HepG2 (cell line): ENCODE results near the gene NAGA. TPM values are rescaled to one million over a fixed set of nuclear protein-coding genes. Genes with fewer than 3 reads are reported as not detected.

ENCODE experiments used
- ADNP ChIP-seq: sonication (generic); formaldehyde crosslinking; IDR thresholded peaks from 2 replicates; pipeline ENCODE4 v1.4.0; 2020; ENCODE audit warnings: missing genetic modification reagents
- AGO1 ChIP-seq: fragments of 200-400 bp; formaldehyde crosslinking; IDR thresholded peaks from 2 replicates; pipeline ENCODE4 v1.6.1; 2017; ENCODE audit warnings: mild to moderate bottlenecking, low read depth, low read length, moderate library complexity; ENCODE audit not compliant: poor library complexity, severe bottlenecking
- FOXC1 ChIP-seq: sonication (generic); formaldehyde crosslinking; IDR thresholded peaks from 2 replicates; pipeline ENCODE4 v1.8.0; 2022; ENCODE audit warnings: mild to moderate bottlenecking, missing genetic modification reagents, borderline replicate concordance
- FOXP4 ChIP-seq: sonication (generic); formaldehyde crosslinking; IDR thresholded peaks from 2 replicates; pipeline ENCODE4 v1.4.0; 2020; ENCODE audit warnings: missing genetic modification reagents
- HMG20A ChIP-seq: IDR thresholded peaks from 2 replicates; pipeline ENCODE4 v1.6.1; 2016; ENCODE audit warnings: borderline replicate concordance
- HOXA3 ChIP-seq: sonication (generic); formaldehyde crosslinking; IDR thresholded peaks from 2 replicates; pipeline ENCODE4 v1.5.0; 2020; ENCODE audit warnings: missing genetic modification reagents
- HOXD1 ChIP-seq: sonication (generic); formaldehyde crosslinking; IDR thresholded peaks from 2 replicates; pipeline ENCODE4 v1.5.0; 2020; ENCODE audit warnings: missing genetic modification reagents
- KMT2B ChIP-seq: IDR thresholded peaks from 2 replicates; pipeline ENCODE4 v1.6.1; 2016; ENCODE audit warnings: missing genetic modification reagents, missing compliant biosample characterization
- MBNL3 ChIP-seq: fragments of 250-450 bp; sonication (Bioruptor Pico); conservative IDR thresholded peaks from 2 replicates; pipeline ENCODE4 v1.8.0; 2022; ENCODE audit warnings: mild to moderate bottlenecking, inconsistent platforms
- MEF2D ChIP-seq: sonication (generic); formaldehyde crosslinking; IDR thresholded peaks from 2 replicates; pipeline ENCODE4 v1.5.1; 2020; ENCODE audit warnings: mild to moderate bottlenecking, missing genetic modification reagents
- MTF1 ChIP-seq: sonication (generic); formaldehyde crosslinking; IDR thresholded peaks from 2 replicates; pipeline ENCODE4 v1.5.0; 2020; ENCODE audit warnings: missing genetic modification reagents
- PATZ1 ChIP-seq: sonication (generic); formaldehyde crosslinking; IDR thresholded peaks from 2 replicates; pipeline ENCODE4 v1.4.0; 2020; ENCODE audit warnings: missing genetic modification reagents
- PRMT3 ChIP-seq: sonication (generic); formaldehyde crosslinking; IDR thresholded peaks from 2 replicates; pipeline ENCODE4 v1.8.1; 2022; ENCODE audit warnings: low read depth, mild to moderate bottlenecking, moderate library complexity, missing genetic modification reagents, borderline replicate concordance
- RELA ChIP-seq: sonication (generic); formaldehyde crosslinking; IDR thresholded peaks from 2 replicates; pipeline ENCODE4 v1.4.0; 2020; ENCODE audit warnings: missing genetic modification reagents
- TGIF2 ChIP-seq: IDR thresholded peaks from 2 replicates; pipeline ENCODE4 v1.6.1; 2016; ENCODE audit warnings: control low read depth, missing compliant biosample characterization
- THRA ChIP-seq: sonication (generic); formaldehyde crosslinking; IDR thresholded peaks from 2 replicates; pipeline ENCODE4 v1.4.0; 2020; ENCODE audit warnings: missing genetic modification reagents, borderline replicate concordance
- YEATS4 ChIP-seq: sonication (generic); formaldehyde crosslinking; IDR thresholded peaks from 2 replicates; pipeline ENCODE4 v1.4.0; 2020; ENCODE audit warnings: missing genetic modification reagents, borderline replicate concordance
- ZBTB21 ChIP-seq: sonication (generic); formaldehyde crosslinking; IDR thresholded peaks from 2 replicates; pipeline ENCODE4 v1.4.0; 2020; ENCODE audit warnings: missing genetic modification reagents
- ZFP36L1 ChIP-seq: sonication (generic); formaldehyde crosslinking; IDR thresholded peaks from 2 replicates; pipeline ENCODE4 v1.8.0; 2022; ENCODE audit warnings: mild to moderate bottlenecking, missing genetic modification reagents, moderate library complexity
- ZKSCAN8 ChIP-seq: IDR thresholded peaks from 2 replicates; pipeline ENCODE4 v1.6.1; 2016; ENCODE audit warnings: borderline replicate concordance, missing genetic modification reagents, missing compliant biosample characterization
- ZNF224 ChIP-seq: sonication (generic); formaldehyde crosslinking; IDR thresholded peaks from 2 replicates; pipeline ENCODE4 v1.5.0; 2020; ENCODE audit warnings: mild to moderate bottlenecking, missing genetic modification reagents
- ZNF264 ChIP-seq: sonication (generic); formaldehyde crosslinking; IDR thresholded peaks from 2 replicates; pipeline ENCODE4 v1.4.0; 2020; ENCODE audit warnings: missing genetic modification reagents
- ZNF557 ChIP-seq: sonication (generic); formaldehyde crosslinking; IDR thresholded peaks from 2 replicates; pipeline ENCODE4 v1.4.0; 2020; ENCODE audit warnings: missing genetic modification reagents
- ZNF644 ChIP-seq: IDR thresholded peaks from 2 replicates; pipeline ENCODE4 v1.6.1; 2016; ENCODE audit warnings: low read depth
- ZNF660 ChIP-seq: sonication (generic); formaldehyde crosslinking; IDR thresholded peaks from 2 replicates; pipeline ENCODE4 v1.5.1; 2020; ENCODE audit warnings: mild to moderate bottlenecking, low read depth, missing genetic modification reagents, borderline replicate concordance
- ZNF816 ChIP-seq: sonication (generic); formaldehyde crosslinking; IDR thresholded peaks from 2 replicates; pipeline ENCODE4 v1.8.0; 2022; ENCODE audit warnings: missing genetic modification reagents, mild to moderate bottlenecking, borderline replicate concordance
- polyA plus RNA-seq, 8 experiments: library from polyadenylated mRNA; depleted of rRNA in 3 of 8; stranded (reverse) in 7 of 8; unstranded in 1 of 8; fragments of >200 nt; fragmentation: Illumina TruSeq in 4 of 8; extraction: Trizol in 4 of 8; gene quantifications; 2 replicates each; pipeline versions ENCODE4 v1.2.1 to v1.2.3, GENCODE V29; 2011 to 2016; ENCODE audit warnings: low read depth in 4 of 8, missing spikeins in 1 of 8, mixed read lengths in 1 of 8; ENCODE audit not compliant: insufficient read depth in 1 of 8
- total RNA-seq, 5 experiments: library from RNA; depleted of rRNA; stranded (reverse); fragments of >200 nt; fragmentation: Illumina TruSeq; extraction: Trizol; gene quantifications; 2 replicates each; pipeline ENCODE4 v1.2.3, GENCODE V29; 2016; ENCODE audit warnings: low read depth in 1 of 5

Gene NAGA
- total and polyA plus RNA-seq, 2 of the 13 experiments (the other 11 are each of a cell fraction or from before 2014, with no cell fraction given): 15.1 to 23.4 TPM

GRCh38 chr22:42090596-42091454 is 20.2 kb upstream of the NAGA start, which contains the start of gene NDUFA6 (continued):
- TF ChIP-seq ZNF264 (CRISPR knock-in tag): peak; percentile 60; the same call in 1 of the 2 replicates
- TF ChIP-seq THRA (CRISPR knock-in tag): no peak; the same call in 1 of the 2 replicates
- TF ChIP-seq ZFP36L1: peak; percentile 96; the same call in 1 of the 2 replicates
- no peak for TF ChIP-seq ZBTB21 (CRISPR knock-in tag)
- TF ChIP-seq ZKSCAN8 (CRISPR knock-in tag): peak; percentile 43; the same call in 1 of the 2 replicates
- no peak for TF ChIP-seq RELA
- TF ChIP-seq PRMT3 (CRISPR knock-in tag): no peak
- peak; percentile 44; the same call in 1 of the 2 replicates for TF ChIP-seq ADNP (CRISPR knock-in tag)
- no peak for TF ChIP-seq ZNF660 (CRISPR knock-in tag)
- no peak for TF ChIP-seq TGIF2
- TF ChIP-seq YEATS4 (CRISPR knock-in tag): peak; percentile 84
- TF ChIP-seq HMG20A (CRISPR knock-in tag): no peak
- TF ChIP-seq MBNL3: no peak
- no peak for TF ChIP-seq ZNF557
- TF ChIP-seq HOXA3: peak; percentile 75; the same call in 1 of the 2 replicates
- TF ChIP-seq FOXP4 (CRISPR knock-in tag): peak; percentile 58; the same call in 1 of the 2 replicates
- 0 out of 2 replicates have a peak, but pooled peaks have one; percentile 24 for TF ChIP-seq ZNF224 (CRISPR knock-in tag)
- TF ChIP-seq MTF1: peak; percentile 69; the same call in 1 of the 2 replicates
- peak; percentile 84; the same call in 1 of the 2 replicates for TF ChIP-seq ZNF816 (CRISPR knock-in tag)
- TF ChIP-seq KMT2B (CRISPR knock-in tag): peak; percentile 78; the same call in 1 of the 2 replicates
- peak; percentile 10; the same call in 1 of the 2 replicates for TF ChIP-seq PATZ1
- peak; percentile 57 for TF ChIP-seq AGO1
- TF ChIP-seq ZNF644: no peak
- peak; percentile 88 for TF ChIP-seq FOXC1
- TF ChIP-seq HOXD1: peak; percentile 75
- peak; percentile 68; the same call in 1 of the 2 replicates for TF ChIP-seq MEF2D
